Endothelial cell of umbilical vein (primary cell): Measurements from ENCODE around the gene SLC7A6. TPM values are rescaled to one million over a fixed set of nuclear protein-coding genes. Genes with fewer than 3 reads are reported as not detected.

Source experiments
- BruUV-seq: library from RNA; stranded (reverse); fragments of 400-500 nt; replicated peaks from 2 replicates; lab custom pipeline; 2021; lab: Mats Ljungman, UMichigan
- CTCF ChIA-PET: fragments of 300-600, 350-600 bp; sonication (Branson Sonifier 250); formaldehyde crosslinking; loops from one replicate; lab custom pipeline; 2021; ENCODE audit warnings: antibody characterized with exemption, inconsistent platforms; lab: Charles Lee
- POLR2A ChIA-PET: fragments of 300-600, 350-600 bp; sonication (Branson Sonifier 250); formaldehyde crosslinking; loops from one replicate; lab custom pipeline; 2021; ENCODE audit warnings: antibody characterized with exemption, inconsistent platforms; lab: Charles Lee
- DNase-seq: peaks from one replicate; pipeline ENCODE4 v3.0.0-alpha.2; 2011; ENCODE audit warnings: low read depth, low spot score
- FAIRE-seq: peaks from 2 replicates; lab custom pipeline; 2011; peaks lifted over from hg19 to GRCh38; lab: Jason Lieb, UNC
- H2AFZ ChIP-seq: 2 replicates; pipeline ENCODE4 v1.6.0; 2012; ENCODE audit warnings: low read depth, low read length, control low read depth, inconsistent platforms
- H3K27ac ChIP-seq: 2 replicates; pipeline ENCODE4 v1.5.1; 2011; ENCODE audit warnings: low read depth, mild to moderate bottlenecking, control low read depth, low read length, moderate library complexity; ENCODE audit not compliant: insufficient read depth
- H3K27me3 ChIP-seq, 2 experiments: 2 replicates each; pipeline versions ENCODE4 v1.6.0 to v1.6.1; 2011; ENCODE audit warnings: low read length in 2 of 2, mixed read lengths in 1 of 2; ENCODE audit not compliant: control insufficient read depth in 2 of 2, insufficient read depth in 2 of 2
- H3K36me3 ChIP-seq, 2 experiments: 2 replicates in 1 of 2; 3 replicates in 1 of 2; pipeline ENCODE4 v1.5.1; 2011; ENCODE audit warnings: low read length in 2 of 2, mild to moderate bottlenecking in 1 of 2, moderate library complexity in 1 of 2; ENCODE audit not compliant: control insufficient read depth in 2 of 2, insufficient read depth in 2 of 2; ENCODE audit errors: extremely low read depth in 1 of 2
- H3K4me1 ChIP-seq: 3 replicates; pipeline ENCODE4 v1.5.1; 2011; ENCODE audit warnings: mild to moderate bottlenecking, low read length; ENCODE audit not compliant: control insufficient read depth, insufficient read depth; ENCODE audit errors: extremely low read depth
- H3K4me2 ChIP-seq: 2 replicates; pipeline ENCODE4 v1.6.1; 2011; ENCODE audit warnings: low read length, control low read depth, mixed read lengths; ENCODE audit not compliant: insufficient read depth
- H3K4me3 ChIP-seq, 3 experiments: fragments of 200-600 bp in 1 of 3; sonication (generic), shearing (Covaris generic) in 1 of 3; replicated peaks in 1 of 3; 2 replicates each; pipeline ENCODE4 v1.5.1; 2011 to 2016; ENCODE audit warnings: control low read depth in 3 of 3, low read length in 3 of 3, mild to moderate bottlenecking in 2 of 3, inconsistent platforms in 1 of 3, low read depth in 1 of 3, moderate library complexity in 1 of 3; ENCODE audit not compliant: insufficient read depth in 1 of 3
- H3K79me2 ChIP-seq: 2 replicates; pipeline ENCODE4 v1.6.0; 2012; ENCODE audit warnings: low read length, inconsistent platforms; ENCODE audit not compliant: control insufficient read depth, insufficient read depth
- H3K9ac ChIP-seq: replicated peaks from 2 replicates; pipeline ENCODE3; 2011; ENCODE audit warnings: low read length, control low read depth; ENCODE audit not compliant: insufficient read depth; ENCODE audit errors: extremely low read depth
- H3K9me1 ChIP-seq: replicated peaks from 3 replicates; pipeline ENCODE4 v1.6.0; 2011; ENCODE audit warnings: mild to moderate bottlenecking, low read length; ENCODE audit not compliant: control insufficient read depth, insufficient read depth; ENCODE audit errors: extremely low read depth
- H3K9me3 ChIP-seq: replicated peaks from 2 replicates; pipeline ENCODE4 v1.5.1; 2012; ENCODE audit warnings: low read length, inconsistent platforms; ENCODE audit not compliant: control insufficient read depth, insufficient read depth
- H4K20me1 ChIP-seq: replicated peaks from 2 replicates; pipeline ENCODE3; 2011; ENCODE audit warnings: mild to moderate bottlenecking, low read length; ENCODE audit not compliant: control insufficient read depth, insufficient read depth; ENCODE audit errors: extremely low read depth
- EZH2 ChIP-seq: IDR thresholded peaks from 2 replicates; pipeline ENCODE4 v1.6.1; 2012; ENCODE audit warnings: borderline replicate concordance, low read depth, mild to moderate bottlenecking, moderate library complexity, low read length, inconsistent platforms; ENCODE audit not compliant: severe bottlenecking
- FOS ChIP-seq: IDR thresholded peaks from 2 replicates; pipeline ENCODE4 v1.6.1; 2011; ENCODE audit warnings: mild to moderate bottlenecking, low read length, moderate library complexity, borderline replicate concordance; ENCODE audit not compliant: insufficient read depth
- GATA2 ChIP-seq: IDR thresholded peaks from 2 replicates; pipeline ENCODE4 v1.7.0; 2011; ENCODE audit warnings: low read depth, mild to moderate bottlenecking, moderate library complexity, mixed read lengths, low read length; ENCODE audit not compliant: insufficient read length, insufficient read depth
- JUN ChIP-seq: IDR thresholded peaks from 2 replicates; pipeline ENCODE4 v1.6.1; 2011; ENCODE audit warnings: borderline replicate concordance, low read depth; ENCODE audit not compliant: insufficient read length, insufficient read depth
- MYC ChIP-seq: IDR thresholded peaks from one replicate; pipeline ENCODE4 v1.6.1; 2011; ENCODE audit warnings: mild to moderate bottlenecking, low read depth, low read length
- POLR2A ChIP-seq: IDR thresholded peaks from 2 replicates; pipeline ENCODE4 v1.6.1; 2012; ENCODE audit warnings: low read depth, mild to moderate bottlenecking, control low read depth, low read length
- POLR2AphosphoS5 ChIP-seq: IDR thresholded peaks from 2 replicates; pipeline ENCODE4 v1.6.1; 2012; ENCODE audit warnings: low read depth, mild to moderate bottlenecking, control low read depth, low read length, moderate library complexity; ENCODE audit not compliant: insufficient read depth
- dilution Hi-C: fragments of 300-500 bp; cut with MboI; formaldehyde crosslinking; loops from one replicate; pipeline ENCODE4 v1.15.0; 2019; ENCODE audit warnings: low sequenced_read_pairs; ENCODE audit not compliant: extremely low pct_ligation_motif_present
- intact Hi-C: fragments of 100-400 bp; cut with micrococcal nuclease; formaldehyde crosslinking; loops from one replicate; pipeline ENCODE4 v1.10.0; 2022
- polyA plus RNA-seq, 4 experiments: library from polyadenylated mRNA; depleted of rRNA in 3 of 4; stranded (reverse) in 3 of 4; unstranded in 1 of 4; fragments of >200 nt; gene quantifications; 2 replicates each; pipeline versions ENCODE4 v1.2.1 to v1.2.3, GENCODE V29; 2011 to 2012; ENCODE audit warnings: missing spikeins in 1 of 4
- total RNA-seq: library from RNA; stranded (reverse); gene quantifications from 2 replicates; pipeline ENCODE4 v1.2.3, GENCODE V29; 2021
- TF ChIP-seq, protein P1 (sequence below): IDR thresholded peaks from 2 replicates; pipeline ENCODE4 v1.6.1; 2011; ENCODE audit not compliant: insufficient read depth, insufficient read length
- TF ChIP-seq, protein P2 (sequence below), 2 donors: IDR thresholded peaks; 1 replicate in 1 of 2; 2 replicates in 1 of 2; pipeline ENCODE4 v1.5.1; 2011; ENCODE audit warnings: low read length in 2 of 2, mild to moderate bottlenecking in 2 of 2, moderate library complexity in 2 of 2, control low read depth in 1 of 2, inconsistent platforms in 1 of 2, low read depth in 1 of 2; ENCODE audit not compliant: insufficient read depth in 1 of 2; ENCODE audit errors: extremely low read depth in 1 of 2

Gene SLC7A6
- total and polyA plus RNA-seq, 2 donors (not counting 3 experiments of a cell fraction or from before 2014, with no cell fraction given): 68.0 to 86.5 TPM

DNA sequence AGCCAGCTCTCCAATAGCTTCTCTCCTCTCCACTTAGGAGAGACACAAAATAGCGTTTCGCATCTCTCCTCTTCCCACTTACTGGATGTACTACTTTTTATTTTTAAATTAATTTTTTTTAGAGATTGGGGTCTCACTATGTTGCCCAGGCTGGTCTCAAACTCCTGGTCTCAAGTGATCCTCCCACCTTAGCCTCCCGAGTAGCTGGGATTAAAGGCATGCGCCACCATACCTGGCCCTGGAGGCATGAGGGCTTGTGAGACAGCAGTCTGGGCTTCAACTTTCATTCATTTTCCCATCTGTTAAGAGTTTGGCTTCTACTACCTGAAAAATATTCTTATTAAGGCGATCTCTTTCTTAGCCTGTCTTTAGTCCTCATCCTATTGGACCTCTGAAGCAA, 28.1 kb downstream of the SLC7A6 start:
- Histone ChIP-seq H3K4me1 (peaks cover 38% of the 10 kb centered on the region), H3K27me3 (no peaks in the 10 kb centered on the region), H3K4me3 (no peak overlapping the region), H3K9ac (no peak overlapping the region), H2AFZ (no peak overlapping the region), H3K79me2 (peaks cover 23% of the 10 kb centered on the region), H4K20me1 (no peaks in the 10 kb centered on the region), H3K9me3 (no peaks in the 10 kb centered on the region), H3K9me1 (no peaks in the 10 kb centered on the region), H3K27ac (no peak overlapping the region), H3K4me2 (no peak overlapping the region), H3K36me3 (peaks cover 16 to 21% of the 10 kb centered on the region in 2 experiments)
- DNase-seq: no peak
- no peak for FAIRE-seq
- BruUV-seq: no TSS peak
- TF ChIP-seq JUN (no peak), MYC (no peak), POLR2A (no peak), GATA2 (no peak), FOS (no peak), POLR2AphosphoS5 (no peak), EZH2 (no peak)
- TF ChIP-seq, protein P1, sequence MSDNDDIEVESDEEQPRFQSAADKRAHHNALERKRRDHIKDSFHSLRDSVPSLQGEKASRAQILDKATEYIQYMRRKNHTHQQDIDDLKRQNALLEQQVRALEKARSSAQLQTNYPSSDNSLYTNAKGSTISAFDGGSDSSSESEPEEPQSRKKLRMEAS: no peak
- TF ChIP-seq, protein P2, sequence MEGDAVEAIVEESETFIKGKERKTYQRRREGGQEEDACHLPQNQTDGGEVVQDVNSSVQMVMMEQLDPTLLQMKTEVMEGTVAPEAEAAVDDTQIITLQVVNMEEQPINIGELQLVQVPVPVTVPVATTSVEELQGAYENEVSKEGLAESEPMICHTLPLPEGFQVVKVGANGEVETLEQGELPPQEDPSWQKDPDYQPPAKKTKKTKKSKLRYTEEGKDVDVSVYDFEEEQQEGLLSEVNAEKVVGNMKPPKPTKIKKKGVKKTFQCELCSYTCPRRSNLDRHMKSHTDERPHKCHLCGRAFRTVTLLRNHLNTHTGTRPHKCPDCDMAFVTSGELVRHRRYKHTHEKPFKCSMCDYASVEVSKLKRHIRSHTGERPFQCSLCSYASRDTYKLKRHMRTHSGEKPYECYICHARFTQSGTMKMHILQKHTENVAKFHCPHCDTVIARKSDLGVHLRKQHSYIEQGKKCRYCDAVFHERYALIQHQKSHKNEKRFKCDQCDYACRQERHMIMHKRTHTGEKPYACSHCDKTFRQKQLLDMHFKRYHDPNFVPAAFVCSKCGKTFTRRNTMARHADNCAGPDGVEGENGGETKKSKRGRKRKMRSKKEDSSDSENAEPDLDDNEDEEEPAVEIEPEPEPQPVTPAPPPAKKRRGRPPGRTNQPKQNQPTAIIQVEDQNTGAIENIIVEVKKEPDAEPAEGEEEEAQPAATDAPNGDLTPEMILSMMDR (IDR thresholded peaks at IDR 0.05; ENCODE audit: extremely low read depth in 1 of 2, insufficient read depth in 1 of 2, low read depth in 1 of 2, low read length in 2 of 2): no peak
- CTCF ChIA-PET: interaction anchor here (10.9 kb wide), 1 partner anchor 30 kb away, joined by 120 read pairs; the partner anchor contains the start of gene SLC7A6
- intact Hi-C loops: no loop called here
- POLR2A ChIA-PET: no interaction called here
- dilution Hi-C loops: no loop called here
